SU-DHL-6 (cell line): ENCODE results near the gene CAPN3.

Experiments
- EZH2phosphoT487 ChIP-seq: fragments of 200-600 bp; sonication (generic), shearing (Covaris generic); conservative IDR thresholded peaks from 2 replicates; pipeline ENCODE4 v1.6.1; 2018; ENCODE audit warnings: mild to moderate bottlenecking, antibody characterized with exemption, low read length, moderate library complexity, mixed read lengths
- TF ChIP-seq, protein P1 (sequence below): fragments of 200-600 bp; sonication (generic); IDR thresholded peaks from one replicate; pipeline ENCODE4 v1.5.1; 2017; ENCODE audit warnings: antibody characterized with exemption, mild to moderate bottlenecking, low read length, moderate library complexity; ENCODE audit not compliant: insufficient read depth, poor library complexity, severe bottlenecking

DNA sequence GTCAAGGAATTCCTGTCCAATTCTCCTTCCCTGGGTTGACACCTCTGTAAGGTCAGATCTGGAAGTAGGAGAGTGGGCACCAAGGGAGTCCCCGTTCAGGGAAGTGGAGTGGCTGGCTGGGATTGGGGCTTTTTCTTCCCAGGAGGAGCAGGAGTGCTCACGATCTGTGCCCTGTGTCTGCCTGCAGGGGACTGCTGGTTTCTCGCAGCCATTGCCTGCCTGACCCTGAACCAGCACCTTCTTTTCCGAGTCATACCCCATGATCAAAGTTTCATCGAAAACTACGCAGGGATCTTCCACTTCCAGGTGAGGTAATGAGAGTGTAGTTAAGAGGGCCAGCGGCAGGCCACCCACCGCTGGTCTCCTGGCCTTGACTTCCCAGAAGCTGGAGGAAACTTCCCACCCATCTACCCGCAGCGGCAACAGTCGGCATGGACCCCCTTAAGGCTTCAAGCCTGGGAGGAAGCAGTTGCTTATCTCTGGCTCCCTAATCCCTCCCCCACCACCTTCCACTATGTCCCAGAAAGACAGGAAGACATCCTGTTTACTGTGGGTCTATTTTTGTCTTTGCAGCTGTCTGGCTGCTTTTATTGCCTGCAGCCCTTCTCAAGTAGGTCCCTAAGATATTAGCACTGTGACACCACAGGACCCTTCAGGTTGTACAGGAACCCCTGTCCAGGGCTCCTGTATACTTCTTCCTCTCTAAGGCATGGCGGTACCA is 26.8 kb downstream of the CAPN3 start:
- TF ChIP-seq, protein P1, sequence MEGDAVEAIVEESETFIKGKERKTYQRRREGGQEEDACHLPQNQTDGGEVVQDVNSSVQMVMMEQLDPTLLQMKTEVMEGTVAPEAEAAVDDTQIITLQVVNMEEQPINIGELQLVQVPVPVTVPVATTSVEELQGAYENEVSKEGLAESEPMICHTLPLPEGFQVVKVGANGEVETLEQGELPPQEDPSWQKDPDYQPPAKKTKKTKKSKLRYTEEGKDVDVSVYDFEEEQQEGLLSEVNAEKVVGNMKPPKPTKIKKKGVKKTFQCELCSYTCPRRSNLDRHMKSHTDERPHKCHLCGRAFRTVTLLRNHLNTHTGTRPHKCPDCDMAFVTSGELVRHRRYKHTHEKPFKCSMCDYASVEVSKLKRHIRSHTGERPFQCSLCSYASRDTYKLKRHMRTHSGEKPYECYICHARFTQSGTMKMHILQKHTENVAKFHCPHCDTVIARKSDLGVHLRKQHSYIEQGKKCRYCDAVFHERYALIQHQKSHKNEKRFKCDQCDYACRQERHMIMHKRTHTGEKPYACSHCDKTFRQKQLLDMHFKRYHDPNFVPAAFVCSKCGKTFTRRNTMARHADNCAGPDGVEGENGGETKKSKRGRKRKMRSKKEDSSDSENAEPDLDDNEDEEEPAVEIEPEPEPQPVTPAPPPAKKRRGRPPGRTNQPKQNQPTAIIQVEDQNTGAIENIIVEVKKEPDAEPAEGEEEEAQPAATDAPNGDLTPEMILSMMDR = no peak
- no peak for TF ChIP-seq EZH2phosphoT487
